ENCODE measurements around the gene TOB2. TPM values are rescaled to one million over a fixed set of nuclear protein-coding genes. Genes with fewer than 3 reads are reported as not detected.
A peak's percentile ranks its signal among the peaks of the same experiment; 100 is the strongest.

The TOB2 gene
- total RNA-seq, 1 donor from 2014 or later = 60.3 TPM

- Mint-ChIP-seq H3K36me3 (ENCODE audit: low read depth) (peaks cover 56% of the 10 kb centered on the region), H3K4me1 (peaks cover 22% of the 10 kb centered on the region), H3K27me3 (no peaks in the 10 kb centered on the region), H3K9me3 (no peaks in the 10 kb centered on the region), H3K27ac (no peak overlapping the region), H3K4me3 (no peak overlapping the region)
- ChIA-PET POLR2A (interaction anchor here (0.9 kb wide), 1 partner anchor 19 kb away, joined by 4 read pairs; no protein-coding TSS in a partner anchor), CTCF (no interaction called here)
- TF ChIP-seq, protein P1, sequence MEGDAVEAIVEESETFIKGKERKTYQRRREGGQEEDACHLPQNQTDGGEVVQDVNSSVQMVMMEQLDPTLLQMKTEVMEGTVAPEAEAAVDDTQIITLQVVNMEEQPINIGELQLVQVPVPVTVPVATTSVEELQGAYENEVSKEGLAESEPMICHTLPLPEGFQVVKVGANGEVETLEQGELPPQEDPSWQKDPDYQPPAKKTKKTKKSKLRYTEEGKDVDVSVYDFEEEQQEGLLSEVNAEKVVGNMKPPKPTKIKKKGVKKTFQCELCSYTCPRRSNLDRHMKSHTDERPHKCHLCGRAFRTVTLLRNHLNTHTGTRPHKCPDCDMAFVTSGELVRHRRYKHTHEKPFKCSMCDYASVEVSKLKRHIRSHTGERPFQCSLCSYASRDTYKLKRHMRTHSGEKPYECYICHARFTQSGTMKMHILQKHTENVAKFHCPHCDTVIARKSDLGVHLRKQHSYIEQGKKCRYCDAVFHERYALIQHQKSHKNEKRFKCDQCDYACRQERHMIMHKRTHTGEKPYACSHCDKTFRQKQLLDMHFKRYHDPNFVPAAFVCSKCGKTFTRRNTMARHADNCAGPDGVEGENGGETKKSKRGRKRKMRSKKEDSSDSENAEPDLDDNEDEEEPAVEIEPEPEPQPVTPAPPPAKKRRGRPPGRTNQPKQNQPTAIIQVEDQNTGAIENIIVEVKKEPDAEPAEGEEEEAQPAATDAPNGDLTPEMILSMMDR (IDR thresholded peaks at IDR 0.05) = no peak
- DNase-seq = no peak
- intact Hi-C loops (cut with micrococcal nuclease) = no loop called here
- no peak for ATAC-seq (ENCODE audit: low read depth)
Measured at GRCh38 chr22:41429951-41430332, 16.7 kb downstream of the TOB2 start.

- Mint-ChIP-seq H3K36me3 (ENCODE audit: low read depth) (peaks cover 54% of the 10 kb centered on the region), H3K4me1 (peaks cover 25% of the 10 kb centered on the region), H3K27me3 (no peaks in the 10 kb centered on the region), H3K27ac (no peak overlapping the region), H3K9me3 (no peaks in the 10 kb centered on the region), H3K4me3 (no peak overlapping the region)
- ChIA-PET POLR2A (interaction anchor here (0.9 kb wide), 1 partner anchor 19 kb away, joined by 4 read pairs; no protein-coding TSS in a partner anchor), CTCF (no interaction called here)
- DNase-seq = no peak
- no peak for ATAC-seq (ENCODE audit: low read depth)
- TF ChIP-seq, protein P1 (IDR thresholded peaks at IDR 0.05) = no peak
- intact Hi-C loops (cut with micrococcal nuclease) = no loop called here
Measured at GRCh38 chr22:41429232-41429950, 17.2 kb downstream of the TOB2 start.

GRCh38 chr22:41425660-41426365, 20.8 kb downstream of the TOB2 start:
- peak overlapping the region; percentile 25 for H3K4me3 Mint-ChIP-seq
- H3K27me3 Mint-ChIP-seq = no peaks in the 10 kb centered on the region
- intact Hi-C loops (cut with micrococcal nuclease) = loop anchor here (2.0 kb wide), 1 partner anchor 19 kb away; no protein-coding TSS in a partner anchor
- CTCF ChIA-PET = interaction anchor here (1.4 to 1.8 kb wide), 3 partner anchors 11 to 91 kb away, joined by 3 to 4 read pairs (median 4); no protein-coding TSS in a partner anchor
- TF ChIP-seq, protein P1 (IDR thresholded peaks at IDR 0.05) = no peak
- H3K4me1 Mint-ChIP-seq = peaks cover 46% of the 10 kb centered on the region
- ATAC-seq (ENCODE audit: low read depth) (peak; percentile 63), DNase-seq (no peak)
- H3K9me3 Mint-ChIP-seq = no peaks in the 10 kb centered on the region
- H3K27ac Mint-ChIP-seq = peak overlapping the region; percentile 73
- POLR2A ChIA-PET = interaction anchor here (0.7 to 5.3 kb wide), 7 partner anchors 17 to 358 kb away, joined by 5 to 46 read pairs (median 8); partner anchors contain the start of genes ACO2, PHF5A and TOB2
- peaks cover 46% of the 10 kb centered on the region for H3K36me3 Mint-ChIP-seq (ENCODE audit: low read depth)

DNA sequence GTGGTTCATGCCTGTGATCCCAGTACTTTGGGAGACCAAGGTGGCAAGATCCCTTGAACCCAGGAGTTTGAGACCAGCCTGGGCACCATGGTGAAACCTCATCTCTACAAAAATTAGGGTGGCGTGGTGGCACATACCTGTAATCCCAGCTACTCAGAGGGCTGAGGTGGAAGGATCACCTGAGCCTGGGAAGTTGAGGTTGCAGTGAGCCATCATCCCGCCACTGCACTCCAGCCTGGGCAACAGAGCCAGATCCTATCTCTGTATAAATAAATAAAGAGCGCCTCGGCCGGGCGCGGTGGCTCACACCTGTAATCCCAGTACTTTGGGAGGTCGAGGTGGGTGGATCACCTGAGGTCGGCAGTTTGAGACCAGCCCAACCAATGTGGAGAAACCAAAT, 27.9 kb downstream of the TOB2 start:
- Mint-ChIP-seq H3K4me3 (no peak overlapping the region), H3K4me1 (peaks cover 54% of the 10 kb centered on the region), H3K36me3 (ENCODE audit: low read depth) (peaks cover 18% of the 10 kb centered on the region), H3K9me3 (no peaks in the 10 kb centered on the region), H3K27ac (no peak overlapping the region), H3K27me3 (no peaks in the 10 kb centered on the region)
- ChIA-PET POLR2A (interaction anchor here (0.5 to 3.2 kb wide), 3 partner anchors 10 to 60 kb away, joined by 3 to 25 read pairs (median 3); partner anchors contain the start of gene TOB2), CTCF (interaction anchor here (0.6 to 1.7 kb wide), 2 partner anchors 15 to 53 kb away, joined by 4 read pairs; no protein-coding TSS in a partner anchor)
- no peak for DNase-seq
- intact Hi-C loops (cut with micrococcal nuclease) = no loop called here
- ATAC-seq (ENCODE audit: low read depth) = no peak
- TF ChIP-seq, protein P1 (IDR thresholded peaks at IDR 0.05) = no peak

All from activated B cell treated with CpG ODN at 0.5 μM for 24 hours (primary cell).